Spleen (tissue), 11 donors: ENCODE data around the gene TRMT61A. TPM values are rescaled to one million over a fixed set of nuclear protein-coding genes. Genes with fewer than 3 reads are reported as not detected.
A peak's percentile ranks its signal among the peaks of the same experiment; 100 is the strongest.

Experiments used
- DNase-seq: peaks from one replicate; pipeline ENCODE4 v3.0.0-alpha.2; 2020
- H3K27ac ChIP-seq, 8 donors: fragments of 200-600 bp; sonication (generic) in 7 of 8; 1 replicate in 4 of 8; 2 replicates in 4 of 8; pipeline versions ENCODE4 v1.5.0 to v1.8.0; 2016 to 2021; ENCODE audit warnings: inconsistent platforms in 4 of 8, mild to moderate bottlenecking in 4 of 8, moderate library complexity in 1 of 8
- H3K27me3 ChIP-seq, 7 donors: fragments of 200-600 bp; sonication (generic) in 6 of 7; replicated peaks in 1 of 7; 1 replicate in 4 of 7; 2 replicates in 3 of 7; pipeline versions ENCODE4 v1.5.0 to v1.8.0; 2016 to 2021; ENCODE audit warnings: inconsistent platforms in 3 of 7, mild to moderate bottlenecking in 1 of 7
- H3K36me3 ChIP-seq, 6 donors: fragments of 200-600 bp; sonication (generic) in 5 of 6; 1 replicate in 4 of 6; 2 replicates in 2 of 6; pipeline versions ENCODE4 v1.5.0 to v1.8.0; 2016 to 2021; ENCODE audit warnings: inconsistent platforms in 2 of 6
- H3K4me1 ChIP-seq, 6 donors: fragments of 200-600 bp; sonication (generic) in 5 of 6; 1 replicate in 3 of 6; 2 replicates in 3 of 6; pipeline versions ENCODE4 v1.5.0 to v1.8.0; 2016 to 2021; ENCODE audit warnings: inconsistent platforms in 3 of 6
- H3K4me3 ChIP-seq, 8 donors: fragments of 200-600 bp; sonication (generic) in 7 of 8; 1 replicate in 4 of 8; 2 replicates in 4 of 8; pipeline versions ENCODE4 v1.5.0 to v1.8.0; 2016 to 2021; ENCODE audit warnings: inconsistent platforms in 4 of 8, mild to moderate bottlenecking in 4 of 8, moderate library complexity in 2 of 8
- H3K9me3 ChIP-seq, 8 donors: fragments of 200-600 bp; sonication (generic) in 7 of 8; 1 replicate in 4 of 8; 2 replicates in 4 of 8; pipeline versions ENCODE4 v1.5.0 to v1.8.0; 2016 to 2021; ENCODE audit warnings: inconsistent platforms in 4 of 8
- POLR2A ChIP-seq, 3 donors: fragments of 450-650 bp; IDR thresholded peaks; one replicate each; pipeline ENCODE4 v1.5.1; 2017; ENCODE audit warnings: antibody characterized with exemption in 3 of 3, mild to moderate bottlenecking in 1 of 3
- POLR2AphosphoS5 ChIP-seq, 3 donors: sonication (generic); formaldehyde crosslinking; IDR thresholded peaks; one replicate each; pipeline ENCODE4 v1.5.1; 2017; ENCODE audit warnings: antibody characterized with exemption in 3 of 3
- WGBS, 5 donors: extraction: QIAGEN DNeasy Blood & Tissue Kit in 3 of 5; methylation state at CpG; one replicate each; pipeline versions ENCODE4 v1.1.5 to v1.1.7; 2013 to 2018; 5-methylcytosine and 5-hydroxymethylcytosine counted together
- intact Hi-C: fragments of 100-400 bp; cut with DNase I; formaldehyde crosslinking; loops from one replicate; pipeline ENCODE4 v1.15.0; 2023; ENCODE audit warnings: low total_unique reads
- polyA plus RNA-seq, 3 donors: library from polyadenylated mRNA; stranded (reverse); fragments of 200-250 nt; gene quantifications; one replicate each; pipeline ENCODE4 v1.2.1, GENCODE V29; 2013
- total RNA-seq, 7 donors: library from RNA; depleted of rRNA in 3 of 7; stranded (reverse); fragments of >200 nt in 3 of 7; fragmentation: NEBNext Ultra II Directional in 4 of 7; extraction: Animal tissue kit (Norgen Biotek cat#: 25700) in 4 of 7; gene quantifications; one replicate each; pipeline versions ENCODE4 v1.1.0 to v1.2.1, GENCODE V29; 2016 to 2021
- TF ChIP-seq, protein P1 (sequence below), 11 experiments: fragments of 200-600 bp in 7 of 11; fragments of 450-650 bp in 4 of 11; sonication (generic) in 4 of 11; IDR thresholded peaks in 8 of 11; conservative IDR thresholded peaks in 3 of 11; 1 replicate in 7 of 11; 2 replicates in 4 of 11; pipeline versions ENCODE4 v1.4.0 to v1.8.0; 2016 to 2021; ENCODE audit warnings: antibody characterized with exemption in 11 of 11, inconsistent platforms in 4 of 11, mild to moderate bottlenecking in 1 of 11
- donor health status: healthy with polysubstance abuse.
- donor health status: DM: no; HTN: no; CAD: no; lungs with moderate emphysema.
- donor health status: DM: no; HTN: no; CAD: no.
- donor health status: Bipolar disorder and iron deficiency.
- donor health status: healthy.
- donor health status: DM: no; HTN: no; CAD: no.
- donor health status: DM: yes; HTN: yes; CAD: no.

The TRMT61A gene
- total and polyA plus RNA-seq, 10 donors = 8.0 to 14.2 (median 9.5) TPM

DNA sequence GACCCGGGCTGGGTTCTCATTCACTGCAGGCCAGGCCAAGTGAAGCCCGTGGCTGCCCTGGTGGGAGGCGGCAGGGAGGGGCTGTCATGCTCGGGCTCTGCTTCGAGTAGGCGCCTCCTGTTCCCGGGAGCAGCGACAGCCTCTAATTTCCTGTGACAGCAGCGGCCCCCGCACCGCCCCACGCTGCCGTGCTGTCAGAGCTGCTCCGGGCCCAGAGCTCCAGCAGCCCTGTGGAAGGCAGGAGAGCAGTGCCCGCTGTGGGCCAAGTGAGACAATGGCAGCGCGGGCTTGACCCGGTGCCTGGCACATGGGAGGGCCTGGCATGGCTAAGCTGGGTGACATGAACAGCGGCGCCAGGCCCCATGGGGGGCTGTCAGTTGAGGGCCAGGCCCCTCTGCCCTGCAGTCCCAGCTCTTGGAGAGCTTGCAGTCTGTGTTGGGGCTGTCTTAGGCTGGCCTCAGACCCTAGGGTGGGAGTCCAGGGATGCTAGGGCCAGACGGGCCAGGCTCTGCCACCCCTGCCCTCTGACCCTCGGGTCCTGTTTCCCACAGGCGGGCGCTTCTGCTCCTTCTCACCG is 5.1 kb downstream of the TRMT61A start:
- H3K4me1 ChIP-seq = peaks cover 11 to 47% (median 29%) of the 10 kb centered on the region in 6 donors

DNA sequence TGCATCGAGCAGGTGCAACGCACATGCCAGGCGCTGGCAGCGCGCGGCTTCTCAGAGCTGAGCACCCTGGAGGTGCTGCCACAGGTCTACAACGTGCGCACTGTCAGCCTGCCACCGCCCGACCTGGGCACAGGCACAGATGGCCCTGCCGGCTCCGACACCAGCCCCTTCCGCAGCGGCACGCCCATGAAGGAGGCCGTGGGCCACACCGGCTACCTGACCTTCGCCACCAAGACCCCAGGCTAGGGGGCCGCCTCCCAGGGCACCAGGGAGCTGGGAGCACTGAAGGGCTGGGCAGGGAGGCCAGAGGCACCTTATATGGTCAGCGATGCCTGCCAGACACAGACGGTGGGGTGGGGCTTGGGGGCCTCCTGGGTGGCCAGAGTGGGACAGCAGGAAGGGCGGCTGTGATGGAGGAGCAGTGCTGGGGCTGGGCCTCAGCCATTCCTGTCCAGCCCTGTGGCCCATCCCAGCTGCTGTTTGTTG is 5.6 kb downstream of the TRMT61A start:
- DNase-seq = no peak
- Histone ChIP-seq H3K4me1 (peaks cover 9 to 42% (median 28%) of the 10 kb centered on the region in 6 donors), H3K36me3 (peaks cover 0 to 69% (median 25%) of the 10 kb centered on the region in 6 donors), H3K9me3 (no peaks in the 10 kb centered on the region), H3K27ac (peak overlapping the region in 1 of 8 donors; percentile 25), H3K4me3 (no peak overlapping the region), H3K27me3 (peaks cover 0 to 17% (median 0%) of the 10 kb centered on the region in 7 donors)
- TF ChIP-seq POLR2A (IDR thresholded peaks at IDR 0.05) (no peak), POLR2AphosphoS5 (IDR thresholded peaks at IDR 0.05) (no peak)
- TF ChIP-seq, protein P1, sequence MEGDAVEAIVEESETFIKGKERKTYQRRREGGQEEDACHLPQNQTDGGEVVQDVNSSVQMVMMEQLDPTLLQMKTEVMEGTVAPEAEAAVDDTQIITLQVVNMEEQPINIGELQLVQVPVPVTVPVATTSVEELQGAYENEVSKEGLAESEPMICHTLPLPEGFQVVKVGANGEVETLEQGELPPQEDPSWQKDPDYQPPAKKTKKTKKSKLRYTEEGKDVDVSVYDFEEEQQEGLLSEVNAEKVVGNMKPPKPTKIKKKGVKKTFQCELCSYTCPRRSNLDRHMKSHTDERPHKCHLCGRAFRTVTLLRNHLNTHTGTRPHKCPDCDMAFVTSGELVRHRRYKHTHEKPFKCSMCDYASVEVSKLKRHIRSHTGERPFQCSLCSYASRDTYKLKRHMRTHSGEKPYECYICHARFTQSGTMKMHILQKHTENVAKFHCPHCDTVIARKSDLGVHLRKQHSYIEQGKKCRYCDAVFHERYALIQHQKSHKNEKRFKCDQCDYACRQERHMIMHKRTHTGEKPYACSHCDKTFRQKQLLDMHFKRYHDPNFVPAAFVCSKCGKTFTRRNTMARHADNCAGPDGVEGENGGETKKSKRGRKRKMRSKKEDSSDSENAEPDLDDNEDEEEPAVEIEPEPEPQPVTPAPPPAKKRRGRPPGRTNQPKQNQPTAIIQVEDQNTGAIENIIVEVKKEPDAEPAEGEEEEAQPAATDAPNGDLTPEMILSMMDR (IDR thresholded peaks at IDR 0.05 in 8 of 11, conservative IDR thresholded peaks at IDR 0.05 in 3 of 11) = no peak
- intact Hi-C loops = no loop called here
- WGBS, 5 donors = 83 to 94% (median 89%) methylated on average over 13 to 22 of the region's 22 CpGs

More for the DNA sequence above, 5.1 kb downstream of the TRMT61A start:
- Histone ChIP-seq H3K9me3 (no peaks in the 10 kb centered on the region), H3K36me3 (peaks cover 0 to 69% (median 25%) of the 10 kb centered on the region in 6 donors), H3K4me3 (no peak overlapping the region), H3K27ac (peak overlapping the region in 2 of 8 donors; percentile 25 to 37), H3K27me3 (peaks cover 0 to 12% (median 0%) of the 10 kb centered on the region in 7 donors)
- DNase-seq = no peak
- intact Hi-C loops = no loop called here
- 74 to 87% (median 84%) methylated on average over 9 to 25 of the region's 25 CpGs for WGBS, 5 donors
- TF ChIP-seq, protein P1 (IDR thresholded peaks at IDR 0.05 in 8 of 11, conservative IDR thresholded peaks at IDR 0.05 in 3 of 11) = no peak
- TF ChIP-seq POLR2AphosphoS5 (IDR thresholded peaks at IDR 0.05) = peak in 2 of 3 donors; percentile 19 to 21

DNA sequence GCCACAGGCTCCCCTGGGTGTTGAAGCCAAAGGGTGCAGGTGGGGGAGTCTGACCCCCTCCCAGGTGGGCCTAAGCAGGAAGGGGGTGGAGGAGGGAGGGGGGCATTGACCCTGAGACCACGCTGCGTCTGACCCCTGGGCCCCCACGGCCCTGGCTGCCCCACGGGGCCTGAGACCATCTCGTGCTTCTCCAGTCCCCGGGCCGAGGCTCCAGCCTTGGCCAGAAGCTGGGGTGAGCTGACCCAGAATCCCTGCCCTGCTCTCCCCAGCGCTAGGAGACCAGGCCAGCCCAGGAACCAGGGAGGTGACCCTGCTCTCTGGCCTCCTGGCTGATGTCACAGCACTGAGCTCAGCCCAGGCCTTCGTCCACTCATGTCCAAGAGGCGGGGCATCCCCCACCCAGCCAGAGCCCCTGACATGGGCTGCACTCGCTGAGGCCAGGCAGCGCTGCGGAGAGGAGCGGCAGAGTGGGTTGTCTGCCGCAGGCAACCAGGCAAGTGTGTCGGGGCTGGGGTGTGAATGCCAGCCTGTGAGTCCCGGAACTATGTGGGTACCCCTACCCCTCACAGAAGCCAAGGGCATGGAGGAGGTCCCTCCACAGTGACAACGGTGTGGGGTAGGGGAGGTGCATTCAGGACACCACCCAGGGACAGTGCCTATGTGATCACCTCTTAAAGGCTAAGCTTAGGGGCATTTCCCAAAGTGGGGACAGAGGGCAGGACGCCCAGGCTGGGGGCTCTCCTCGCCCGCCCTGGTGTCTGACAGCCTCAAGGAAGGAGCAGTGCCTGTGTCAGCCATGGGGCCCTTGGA is 6.3 kb downstream of the TRMT61A start:
- TF ChIP-seq POLR2A (IDR thresholded peaks at IDR 0.05) (no peak), POLR2AphosphoS5 (IDR thresholded peaks at IDR 0.05) (no peak)
- TF ChIP-seq, protein P1 (IDR thresholded peaks at IDR 0.05 in 8 of 11, conservative IDR thresholded peaks at IDR 0.05 in 3 of 11) = no peak
- Histone ChIP-seq H3K27ac (no peak overlapping the region), H3K9me3 (no peaks in the 10 kb centered on the region), H3K27me3 (peaks cover 0 to 24% (median 0%) of the 10 kb centered on the region in 7 donors), H3K36me3 (peaks cover 0 to 68% (median 25%) of the 10 kb centered on the region in 6 donors), H3K4me3 (no peak overlapping the region), H3K4me1 (peaks cover 3 to 38% (median 22%) of the 10 kb centered on the region in 6 donors)
- intact Hi-C loops = no loop called here
- WGBS, 5 donors = 85 to 97% (median 90%) methylated on average over 3 to 21 of the region's 21 CpGs
- DNase-seq = no peak
